ENCODE results near the gene ACY1. TPM values are rescaled to one million over a fixed set of nuclear protein-coding genes. Genes with fewer than 3 reads are reported as not detected.

The ACY1 gene
- total RNA-seq, result 10 to 100 TPM; 18.4 to 22.0 TPM

- H3K36me3 Mint-ChIP-seq (ENCODE audit: low read depth), result peaks cover 8% of the 10 kb centered on the region
- H3K27me3 Mint-ChIP-seq, result no peaks in the 10 kb centered on the region
- peak within 1 kb of the TSS; percentile 97 for H3K4me3 Mint-ChIP-seq
Observed at GRCh38 chr3:51982838-51983577, at the start of gene ACY1. TSS of gene ACY1 (plus strand) at chr3:51983535. CDS start at chr3:51984065, 530 bp downstream.

GRCh38 chr3:51934139-51934850, 49.0 kb upstream of the ACY1 start:
- Mint-ChIP-seq H3K4me3 (no peak overlapping the region), H3K4me1 (peaks cover 4% of the 10 kb centered on the region), H3K27me3 (no peaks in the 10 kb centered on the region), H3K27ac (no peak overlapping the region), H3K36me3 (ENCODE audit: low read depth) (peaks cover 18% of the 10 kb centered on the region), H3K9me3 (no peaks in the 10 kb centered on the region)
- CTCF ChIA-PET, result interaction anchor here (0.8 kb wide), 1 partner anchor 8 kb away, joined by 3 read pairs; no protein-coding TSS in a partner anchor
- POLR2A ChIA-PET, result no interaction called here
- DNase-seq, result peak; percentile 11

More at GRCh38 chr3:51982838-51983577, at the start of gene ACY1:
- Mint-ChIP-seq H3K9me3 (no peaks in the 10 kb centered on the region), H3K4me1 (peaks cover 31% of the 10 kb centered on the region), H3K27ac (peak within 1 kb of the TSS; percentile 92)
- ChIA-PET CTCF (interaction anchor here (0.9 to 4.5 kb wide), 12 partner anchors 8 to 481 kb away, joined by 3 to 43 read pairs (median 4); partner anchors contain the start of genes ABHD14A, ABHD14B, PARP3 and POC1A), POLR2A (interaction anchor here (0.7 to 7.6 kb wide), 15 partner anchors 8 to 1375 kb away, joined by 3 to 78 read pairs (median 4); partner anchors contain the start of genes ABHD14A, ABHD14B, DUSP7 and PARP3)
- peak; percentile 79 for DNase-seq

GRCh38 chr3:51934991-51935885, 48.1 kb upstream of the ACY1 start:
- Mint-ChIP-seq H3K4me1 (peaks cover 9% of the 10 kb centered on the region), H3K27me3 (no peaks in the 10 kb centered on the region), H3K27ac (no peak overlapping the region), H3K36me3 (ENCODE audit: low read depth) (peaks cover 18% of the 10 kb centered on the region), H3K4me3 (no peak overlapping the region), H3K9me3 (no peaks in the 10 kb centered on the region)
- no peak for DNase-seq
- POLR2A ChIA-PET, result interaction anchor here (0.6 kb wide), 1 partner anchor 317 kb away, joined by 3 read pairs; no protein-coding TSS in a partner anchor
- CTCF ChIA-PET, result interaction anchor here (0.8 kb wide), 1 partner anchor 8 kb away, joined by 3 read pairs; no protein-coding TSS in a partner anchor

- Mint-ChIP-seq H3K9me3 (no peaks in the 10 kb centered on the region), H3K4me3 (no peak overlapping the region)
- CTCF ChIA-PET, result interaction anchor here (0.5 kb wide), 1 partner anchor 9 kb away, joined by 4 read pairs; no protein-coding TSS in a partner anchor
Observed at GRCh38 chr3:51935886-51936755, 47.2 kb upstream of the ACY1 start.

GRCh38 chr3:51937014-51937413, 46.3 kb upstream of the ACY1 start:
- ChIA-PET CTCF (no interaction called here), POLR2A (no interaction called here)
- peak; percentile 1 for DNase-seq
- H3K4me3 Mint-ChIP-seq, result no peak overlapping the region
- no peaks in the 10 kb centered on the region for H3K9me3 Mint-ChIP-seq
- peaks cover 22% of the 10 kb centered on the region for H3K4me1 Mint-ChIP-seq
- no peaks in the 10 kb centered on the region for H3K27me3 Mint-ChIP-seq
- peaks cover 20% of the 10 kb centered on the region for H3K36me3 Mint-ChIP-seq (ENCODE audit: low read depth)
- H3K27ac Mint-ChIP-seq, result no peak overlapping the region

More at GRCh38 chr3:51935886-51936755, 47.2 kb upstream of the ACY1 start:
- POLR2A ChIA-PET, result no interaction called here
- H3K4me1 Mint-ChIP-seq, result peaks cover 18% of the 10 kb centered on the region
- peaks cover 20% of the 10 kb centered on the region for H3K36me3 Mint-ChIP-seq (ENCODE audit: low read depth)
- no peak for DNase-seq
- H3K27ac Mint-ChIP-seq, result no peak overlapping the region
- H3K27me3 Mint-ChIP-seq, result no peaks in the 10 kb centered on the region

GRCh38 chr3:51937611-51938450, 45.5 kb upstream of the ACY1 start:
- POLR2A ChIA-PET, result no interaction called here
- DNase-seq, result peak; percentile 12
- H3K36me3 Mint-ChIP-seq (ENCODE audit: low read depth), result peaks cover 20% of the 10 kb centered on the region
- CTCF ChIA-PET, result interaction anchor here (1.1 kb wide), 1 partner anchor 45 kb away, joined by 4 read pairs; the partner anchor contains the start of gene ACY1
- H3K4me3 Mint-ChIP-seq, result no peak overlapping the region
- no peak overlapping the region for H3K27ac Mint-ChIP-seq
- H3K4me1 Mint-ChIP-seq, result peaks cover 30% of the 10 kb centered on the region
- H3K27me3 Mint-ChIP-seq, result no peaks in the 10 kb centered on the region
- no peaks in the 10 kb centered on the region for H3K9me3 Mint-ChIP-seq

- ChIA-PET CTCF (interaction anchor here (0.9 to 1.1 kb wide), 2 partner anchors 43 to 44 kb away, joined by 4 read pairs; partner anchors contain the start of gene ACY1), POLR2A (no interaction called here)
- H3K9me3 Mint-ChIP-seq, result no peaks in the 10 kb centered on the region
- H3K36me3 Mint-ChIP-seq (ENCODE audit: low read depth), result peaks cover 18% of the 10 kb centered on the region
- H3K27ac Mint-ChIP-seq, result no peak overlapping the region
- no peaks in the 10 kb centered on the region for H3K27me3 Mint-ChIP-seq
- H3K4me1 Mint-ChIP-seq, result peaks cover 33% of the 10 kb centered on the region
- H3K4me3 Mint-ChIP-seq, result no peak overlapping the region
- no peak for DNase-seq
Observed at GRCh38 chr3:51938780-51939425, 44.4 kb upstream of the ACY1 start.

- no peaks in the 10 kb centered on the region for H3K9me3 Mint-ChIP-seq
Observed at GRCh38 chr3:51940648-51941462, 42.5 kb upstream of the ACY1 start.

GRCh38 chr3:51941463-51941797, 41.9 kb upstream of the ACY1 start:
- H3K4me1 Mint-ChIP-seq, result peaks cover 33% of the 10 kb centered on the region
- peaks cover 11% of the 10 kb centered on the region for H3K36me3 Mint-ChIP-seq (ENCODE audit: low read depth)
- H3K9me3 Mint-ChIP-seq, result no peaks in the 10 kb centered on the region
- H3K4me3 Mint-ChIP-seq, result peak overlapping the region; percentile 83
- peak overlapping the region; percentile 52 for H3K27ac Mint-ChIP-seq
- no peaks in the 10 kb centered on the region for H3K27me3 Mint-ChIP-seq
- ChIA-PET CTCF (interaction anchor here (0.6 to 3.5 kb wide), 25 partner anchors 9 to 441 kb away, joined by 3 to 52 read pairs (median 5); partner anchors contain the start of genes ABHD14A, ABHD14B, ACY1 and DCAF1), POLR2A (interaction anchor here (0.7 to 4.2 kb wide), 12 partner anchors 9 to 337 kb away, joined by 3 to 37 read pairs (median 6); partner anchors contain the start of genes ABHD14A, ABHD14B, ACY1 and PCBP4)
- no peak for DNase-seq

More at GRCh38 chr3:51940648-51941462, 42.5 kb upstream of the ACY1 start:
- CTCF ChIA-PET, result interaction anchor here (0.6 to 3.5 kb wide), 24 partner anchors 8 to 441 kb away, joined by 3 to 52 read pairs (median 5); partner anchors contain the start of genes ABHD14A, ABHD14B, ACY1 and DCAF1
- DNase-seq, result no peak
- POLR2A ChIA-PET, result interaction anchor here (0.7 to 4.2 kb wide), 12 partner anchors 8 to 338 kb away, joined by 3 to 37 read pairs (median 6); partner anchors contain the start of genes ABHD14A, ABHD14B, ACY1 and PCBP4
- Mint-ChIP-seq H3K27ac (peak overlapping the region; percentile 55), H3K4me3 (peak overlapping the region; percentile 83), H3K27me3 (no peaks in the 10 kb centered on the region), H3K36me3 (ENCODE audit: low read depth) (peaks cover 11% of the 10 kb centered on the region), H3K4me1 (peaks cover 33% of the 10 kb centered on the region)
